Activated CD4-positive, alpha-beta memory T cell treated with anti-CD3 and anti-CD28 coated beads for 36 hours (primary cell): Measurements from ENCODE around the gene BHLHE23. TPM values are rescaled to one million over a fixed set of nuclear protein-coding genes. Genes with fewer than 3 reads are reported as not detected.

Experiments
- CTCF ChIA-PET: fragments of 350-600 bp; sonication (Branson Sonifier 250); formaldehyde crosslinking; loops from one replicate; lab custom pipeline; 2021; ENCODE audit warnings: antibody characterized with exemption, inconsistent platforms; lab: Charles Lee
- POLR2A ChIA-PET: fragments of 350-600 bp; sonication (Branson Sonifier 250); formaldehyde crosslinking; loops from one replicate; lab custom pipeline; 2021; ENCODE audit warnings: antibody characterized with exemption; lab: Charles Lee
- DNase-seq: peaks from one replicate; pipeline ENCODE4 v3.0.0-alpha.2; 2020
- H3K27ac Mint-ChIP-seq: one replicate; pipeline ENCODE4 v1.8.0; 2021; ENCODE audit warnings: mixed read lengths
- H3K27me3 Mint-ChIP-seq: one replicate; pipeline ENCODE4 v1.8.0; 2021; ENCODE audit warnings: mixed read lengths
- H3K36me3 Mint-ChIP-seq: one replicate; pipeline ENCODE4 v1.8.0; 2021; ENCODE audit warnings: mixed read lengths
- H3K4me1 Mint-ChIP-seq: one replicate; pipeline ENCODE4 v1.8.0; 2021; ENCODE audit warnings: low read depth, mixed read lengths
- H3K4me3 Mint-ChIP-seq: one replicate; pipeline ENCODE4 v1.8.0; 2021; ENCODE audit warnings: mild to moderate bottlenecking, mixed read lengths
- H3K9me3 Mint-ChIP-seq: one replicate; pipeline ENCODE4 v1.8.0; 2021; ENCODE audit warnings: mixed read lengths
- intact Hi-C: fragments of 100-400 bp; cut with micrococcal nuclease; formaldehyde crosslinking; loops from one replicate; pipeline ENCODE4 v1.15.1; 2023
- total RNA-seq, 2 experiments: library from RNA; stranded (reverse); gene quantifications; one replicate each; pipeline ENCODE4 v1.2.3, GENCODE V29; 2021

BHLHE23 gene
- total RNA-seq, 2 experiments from 2014 or later = not detected

- POLR2A ChIA-PET = no interaction called here
- no peak overlapping the region for H3K27ac Mint-ChIP-seq
- intact Hi-C loops = no loop called here
- H3K9me3 Mint-ChIP-seq = no peaks in the 10 kb centered on the region
- H3K36me3 Mint-ChIP-seq = no peaks in the 10 kb centered on the region
- DNase-seq = no peak
- H3K4me1 Mint-ChIP-seq = peaks cover 15% of the 10 kb centered on the region
- H3K27me3 Mint-ChIP-seq = no peaks in the 10 kb centered on the region
- CTCF ChIA-PET = no interaction called here
- H3K4me3 Mint-ChIP-seq = no peak overlapping the region
Measured at GRCh38 chr20:62957136-62958117, 49.3 kb downstream of the BHLHE23 start.

GRCh38 chr20:62956387-62957135 lies 50.2 kb downstream of the BHLHE23 start:
- POLR2A ChIA-PET = no interaction called here
- CTCF ChIA-PET = no interaction called here
- Mint-ChIP-seq H3K4me3 (no peak overlapping the region), H3K4me1 (peaks cover 19% of the 10 kb centered on the region), H3K27ac (no peak overlapping the region), H3K27me3 (no peaks in the 10 kb centered on the region), H3K36me3 (no peaks in the 10 kb centered on the region), H3K9me3 (no peaks in the 10 kb centered on the region)
- DNase-seq = no peak
- intact Hi-C loops = no loop called here

Other genes with a start within 250 kb of the BHLHE23 start
- 10 to 100 TPM; 10.6 to 10.8 TPM for gene MRGBP, start 210.5 kb downstream of the BHLHE23 start, total RNA-seq
- 10 to 100 TPM; 35.0 to 39.0 TPM for gene OGFR, start 202.1 kb downstream of the BHLHE23 start, total RNA-seq
- gene COL9A3, start 189.9 kb downstream of the BHLHE23 start, total RNA-seq = not detected
- 1 to 10 TPM; 4.7 to 5.0 TPM for gene TCFL5, start 145.1 kb downstream of the BHLHE23 start, total RNA-seq
- gene DIDO1, start 80.5 kb downstream of the BHLHE23 start, total RNA-seq = 10 to 100 TPM; 46.6 to 48.4 TPM
- 10 to 100 TPM; 33.9 to 34.8 TPM for gene GID8, start 68.8 kb downstream of the BHLHE23 start, total RNA-seq
- gene SLC17A9, start 54.3 kb downstream of the BHLHE23 start, total RNA-seq = 1 to 10 TPM; 9.5 to 9.7 TPM
- 10 to 100 TPM; 32.8 to 32.9 TPM for gene YTHDF1, start 209.2 kb upstream of the BHLHE23 start, total RNA-seq
- not detected for gene BIRC7, start 228.9 kb upstream of the BHLHE23 start, total RNA-seq
- not detected for gene NKAIN4, start 247.5 kb upstream of the BHLHE23 start, total RNA-seq